ENCODE data around the gene SH2D4B. TPM values are rescaled to one million over a fixed set of nuclear protein-coding genes. Genes with fewer than 3 reads are reported as not detected.

Gene SH2D4B
- total RNA-seq = 0.10 and 0.17 TPM in 2 replicates

GRCh38 chr10:80537736-80538480 lies at the start of gene SH2D4B:
Gene SH2D4B, plus strand, starts transcription at chr10:80537902. Its CDS starts 430 bp downstream, at chr10:80538332.
- intact Hi-C loops (cut with micrococcal nuclease) = loop anchor here (5.0 to 10.0 kb wide), 3 partner anchors 59 to 1093 kb away; partner anchors contain the start of genes TMEM254 and ZCCHC24

DNA sequence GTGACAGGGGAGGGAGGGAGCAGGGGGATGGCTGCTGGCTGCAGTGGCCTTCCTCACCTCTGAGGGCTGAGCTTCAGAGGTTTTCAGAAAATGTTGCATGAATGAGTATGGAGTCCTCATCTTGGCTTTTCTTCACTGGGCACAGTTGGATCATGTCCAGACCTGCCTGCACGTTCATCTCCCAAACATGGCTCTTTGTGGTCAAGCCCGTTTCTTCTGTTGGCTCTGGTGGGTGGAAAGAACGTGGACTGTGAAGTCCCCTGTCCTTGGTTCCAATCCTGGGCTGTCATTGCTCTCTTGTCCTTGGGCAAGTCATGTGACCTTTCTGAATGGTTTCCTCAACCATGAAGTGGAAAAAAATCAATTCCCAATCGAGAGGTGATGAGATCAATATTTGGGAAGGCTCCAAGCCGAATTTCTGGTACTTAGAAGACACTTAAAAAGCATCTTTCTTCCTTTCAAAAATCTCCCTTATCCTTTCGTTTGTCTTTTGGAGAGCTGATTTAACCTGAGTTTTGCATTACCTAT lies 49.1 kb upstream of the SH2D4B start:
- intact Hi-C loops (cut with micrococcal nuclease) = loop anchor here (1.0 kb wide), 6 partner anchors 12 to 35 kb away; no protein-coding TSS in a partner anchor

- intact Hi-C loops (cut with micrococcal nuclease) = no loop called here
Observed at GRCh38 chr10:80489371-80490112, 48.2 kb upstream of the SH2D4B start.

- intact Hi-C loops (cut with micrococcal nuclease) = no loop called here
Observed at GRCh38 chr10:80491251-80492102, 46.2 kb upstream of the SH2D4B start.

- intact Hi-C loops (cut with micrococcal nuclease) = loop anchor here (1.0 kb wide), 1 partner anchor 8 kb away; no protein-coding TSS in a partner anchor
Observed at GRCh38 chr10:80492848-80493521, 44.7 kb upstream of the SH2D4B start.

DNA sequence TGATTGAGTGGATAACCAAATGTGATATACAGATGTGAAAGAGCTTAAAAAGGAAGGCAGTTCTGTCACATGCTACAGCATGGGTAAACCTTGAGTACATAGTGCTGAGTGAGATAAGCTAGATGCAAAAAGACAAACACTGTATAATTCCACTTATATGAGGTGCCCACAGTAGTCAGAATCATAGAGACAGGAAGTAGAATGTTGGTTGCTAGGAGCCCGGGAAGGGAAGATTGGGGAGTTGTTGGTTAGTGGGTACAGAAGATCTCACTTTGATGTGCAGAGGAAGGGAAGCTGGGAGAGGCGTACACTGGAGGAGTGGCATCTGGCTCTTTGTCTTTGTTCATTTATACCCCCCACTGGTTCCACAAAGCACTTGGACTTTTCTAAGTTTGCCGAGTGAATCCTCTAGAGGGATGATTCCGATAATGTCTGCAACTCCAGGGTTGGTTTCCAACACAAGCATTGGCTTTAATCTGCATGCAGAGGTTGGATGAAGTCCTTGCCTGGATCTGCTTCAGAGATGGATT lies 44.1 kb upstream of the SH2D4B start:
- intact Hi-C loops (cut with micrococcal nuclease) = loop anchor here (1.0 kb wide), 1 partner anchor 8 kb away; no protein-coding TSS in a partner anchor

GRCh38 chr10:80496555-80497172 lies 41.0 kb upstream of the SH2D4B start:
- intact Hi-C loops (cut with micrococcal nuclease) = no loop called here

- intact Hi-C loops (cut with micrococcal nuclease) = no loop called here
Observed at GRCh38 chr10:80497187-80498077, 40.3 kb upstream of the SH2D4B start.

- intact Hi-C loops (cut with micrococcal nuclease) = no loop called here
Observed at GRCh38 chr10:80498078-80498832, 39.4 kb upstream of the SH2D4B start.

- intact Hi-C loops (cut with micrococcal nuclease) = no loop called here
Observed at GRCh38 chr10:80498833-80499741, 38.6 kb upstream of the SH2D4B start.

- intact Hi-C loops (cut with micrococcal nuclease) = loop anchor here (1.0 kb wide), 2 partner anchors 12 to 28 kb away; no protein-coding TSS in a partner anchor
Observed at GRCh38 chr10:80500572-80501380, 36.9 kb upstream of the SH2D4B start.

- intact Hi-C loops (cut with micrococcal nuclease) = no loop called here
Observed at GRCh38 chr10:80501381-80501912, 36.3 kb upstream of the SH2D4B start.

DNA sequence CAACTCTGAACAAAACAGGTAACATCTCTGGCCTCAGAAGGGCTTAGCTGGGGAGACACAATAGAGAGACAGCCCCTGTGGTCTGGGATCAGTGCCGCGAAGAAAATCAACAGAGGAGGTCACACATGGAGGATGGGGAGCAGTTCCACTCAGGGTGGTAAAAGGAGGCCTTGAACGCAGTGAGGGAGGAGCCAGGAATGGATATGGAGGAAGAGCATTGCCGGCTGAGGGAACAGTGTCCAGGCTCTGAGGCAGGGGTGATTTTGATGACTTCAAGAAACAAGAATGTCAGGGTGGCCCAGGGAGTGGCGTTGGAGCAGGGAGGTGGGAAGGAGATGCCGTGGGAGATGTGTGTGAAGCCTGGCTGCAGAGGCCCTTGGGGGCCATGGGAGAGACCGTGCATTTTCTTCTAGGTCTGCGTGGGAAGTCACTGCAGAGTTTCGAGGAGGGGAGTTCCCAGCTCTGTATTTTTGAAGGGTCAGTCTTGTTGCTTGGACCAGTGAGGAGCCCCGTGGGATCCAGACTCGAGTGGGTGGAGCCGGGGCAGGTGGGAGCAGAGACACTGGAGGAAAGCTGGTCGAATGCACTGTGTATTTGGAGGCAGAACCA lies 35.7 kb upstream of the SH2D4B start:
- intact Hi-C loops (cut with micrococcal nuclease) = no loop called here

DNA sequence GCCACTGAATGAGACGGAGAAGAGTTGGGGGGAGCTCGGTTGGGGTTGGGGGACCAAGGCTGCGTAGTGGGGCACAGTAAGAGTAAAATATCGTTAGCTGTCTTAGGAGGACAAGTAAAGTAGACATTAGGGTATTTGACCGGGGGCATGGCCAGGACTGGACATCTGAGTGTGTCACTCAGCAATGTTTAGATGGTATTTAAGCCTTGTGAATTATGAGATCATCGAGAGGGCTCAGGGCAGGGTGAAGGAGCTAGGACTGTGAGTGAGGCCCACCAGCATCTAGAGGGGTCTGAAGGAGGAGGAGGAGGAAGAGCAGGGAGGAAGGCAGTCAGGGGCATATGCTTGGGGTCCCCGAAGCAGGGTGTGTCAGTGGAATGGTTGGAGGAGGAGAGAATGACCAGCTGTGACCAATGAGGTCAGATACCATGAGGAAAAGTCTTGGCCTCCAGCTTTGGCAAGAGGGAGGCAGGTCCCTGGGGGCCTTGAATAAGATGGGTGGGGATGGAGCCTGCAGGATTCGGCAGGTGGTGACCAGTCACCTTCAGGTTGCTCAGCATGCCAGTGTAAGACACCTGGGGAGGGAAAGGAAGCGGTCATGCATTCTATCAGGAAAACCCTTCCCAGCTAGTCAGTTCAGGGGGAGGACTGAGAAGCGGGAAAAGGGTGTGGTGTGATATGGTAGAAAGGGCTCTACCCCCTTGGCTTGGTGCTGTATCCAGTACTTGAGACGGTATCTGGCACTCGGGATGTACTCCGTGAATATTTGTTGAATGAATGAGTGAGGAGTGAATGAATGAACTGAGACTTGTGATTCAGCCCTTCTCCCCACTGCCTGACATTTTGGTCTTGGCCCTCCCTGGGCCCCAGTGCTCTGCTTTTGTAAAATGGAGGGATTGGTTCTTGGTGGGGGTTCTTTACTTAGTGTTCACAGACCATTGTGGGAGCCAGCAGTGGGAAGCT lies 34.8 kb upstream of the SH2D4B start:
- intact Hi-C loops (cut with micrococcal nuclease) = no loop called here
